AG09309 (cell line): ENCODE data around the gene GALNT4.

ENCODE experiments used
- DNase-seq: peaks from one replicate; pipeline ENCODE4 v3.0.0-alpha.2; 2010; ENCODE audit warnings: low read depth
- H3K4me3 ChIP-seq: 2 replicates; pipeline ENCODE4 v1.5.1; 2011; ENCODE audit warnings: mild to moderate bottlenecking, low read depth, low read length, moderate library complexity; ENCODE audit not compliant: control insufficient read depth
- TF ChIP-seq, protein P1 (sequence below): IDR thresholded peaks from 2 replicates; pipeline ENCODE4 v1.5.1; 2011; ENCODE audit warnings: mild to moderate bottlenecking, low read depth, low read length, inconsistent platforms; ENCODE audit not compliant: insufficient read depth, control insufficient read depth; ENCODE audit errors: missing control alignments

Gene GALNT4

DNA sequence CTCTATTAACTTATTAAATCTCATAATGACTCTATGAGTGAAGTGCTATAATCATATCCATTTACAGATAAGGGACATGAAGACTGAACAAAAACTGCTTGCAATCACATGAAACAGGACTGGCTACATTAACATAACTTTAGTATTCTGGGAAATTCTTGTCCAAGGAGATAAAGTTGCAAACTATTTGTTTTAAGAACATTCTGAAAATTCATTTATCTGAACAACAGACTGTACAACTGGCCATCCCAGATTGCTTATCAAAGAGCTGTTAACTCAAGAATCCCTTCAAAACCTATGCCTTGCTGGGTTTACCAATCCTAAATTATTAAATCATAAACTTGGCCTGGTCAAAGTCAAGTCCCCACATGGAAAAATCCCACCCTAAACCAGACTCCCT is 40.4 kb upstream of the GALNT4 start:
- no peak for DNase-seq
- TF ChIP-seq, protein P1, sequence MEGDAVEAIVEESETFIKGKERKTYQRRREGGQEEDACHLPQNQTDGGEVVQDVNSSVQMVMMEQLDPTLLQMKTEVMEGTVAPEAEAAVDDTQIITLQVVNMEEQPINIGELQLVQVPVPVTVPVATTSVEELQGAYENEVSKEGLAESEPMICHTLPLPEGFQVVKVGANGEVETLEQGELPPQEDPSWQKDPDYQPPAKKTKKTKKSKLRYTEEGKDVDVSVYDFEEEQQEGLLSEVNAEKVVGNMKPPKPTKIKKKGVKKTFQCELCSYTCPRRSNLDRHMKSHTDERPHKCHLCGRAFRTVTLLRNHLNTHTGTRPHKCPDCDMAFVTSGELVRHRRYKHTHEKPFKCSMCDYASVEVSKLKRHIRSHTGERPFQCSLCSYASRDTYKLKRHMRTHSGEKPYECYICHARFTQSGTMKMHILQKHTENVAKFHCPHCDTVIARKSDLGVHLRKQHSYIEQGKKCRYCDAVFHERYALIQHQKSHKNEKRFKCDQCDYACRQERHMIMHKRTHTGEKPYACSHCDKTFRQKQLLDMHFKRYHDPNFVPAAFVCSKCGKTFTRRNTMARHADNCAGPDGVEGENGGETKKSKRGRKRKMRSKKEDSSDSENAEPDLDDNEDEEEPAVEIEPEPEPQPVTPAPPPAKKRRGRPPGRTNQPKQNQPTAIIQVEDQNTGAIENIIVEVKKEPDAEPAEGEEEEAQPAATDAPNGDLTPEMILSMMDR, result no peak
- H3K4me3 ChIP-seq, result no peak overlapping the region

DNA sequence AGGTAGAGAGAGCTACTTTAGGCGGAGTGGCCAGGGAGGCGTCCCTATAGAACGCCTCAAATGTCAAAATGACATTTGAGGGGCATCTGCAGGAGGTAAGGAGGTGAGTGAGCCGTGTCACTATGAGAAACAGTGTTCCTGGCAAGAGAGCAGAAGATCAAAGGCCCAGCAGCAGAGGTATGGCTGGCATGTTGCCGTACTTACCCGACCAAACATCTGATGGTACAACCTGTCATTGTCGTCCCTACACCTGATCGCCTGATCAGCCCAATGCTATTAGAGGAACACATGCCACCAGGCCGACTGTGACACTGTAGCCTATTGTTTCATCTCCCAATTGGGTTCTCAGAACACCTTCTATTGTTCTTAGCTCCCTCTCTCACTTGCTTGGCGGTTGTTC is 35.2 kb upstream of the GALNT4 start:
- TF ChIP-seq, protein P1, result no peak
- H3K4me3 ChIP-seq, result no peak overlapping the region
- DNase-seq, result no peak

DNA sequence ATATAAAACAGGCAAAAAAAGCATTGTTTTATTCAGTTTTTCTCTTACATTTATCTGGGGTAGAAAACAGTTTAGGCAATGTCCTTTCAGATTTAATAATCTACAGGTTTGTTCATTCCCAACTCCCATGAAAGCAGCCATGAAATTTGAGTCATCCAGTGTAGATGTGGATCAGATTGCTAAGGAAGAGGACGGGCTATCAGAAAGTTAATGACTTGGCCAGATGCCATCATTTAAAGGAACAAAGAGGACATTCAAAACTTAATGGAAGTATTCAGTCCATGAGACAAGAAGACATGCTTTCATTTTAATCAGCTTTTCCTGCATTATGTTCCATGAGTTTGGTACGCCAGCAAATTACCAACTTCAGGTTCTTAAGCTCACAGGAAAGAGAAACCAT is 32.4 kb upstream of the GALNT4 start:
- no peak overlapping the region for H3K4me3 ChIP-seq
- DNase-seq, result no peak
- TF ChIP-seq, protein P1, result no peak

DNA sequence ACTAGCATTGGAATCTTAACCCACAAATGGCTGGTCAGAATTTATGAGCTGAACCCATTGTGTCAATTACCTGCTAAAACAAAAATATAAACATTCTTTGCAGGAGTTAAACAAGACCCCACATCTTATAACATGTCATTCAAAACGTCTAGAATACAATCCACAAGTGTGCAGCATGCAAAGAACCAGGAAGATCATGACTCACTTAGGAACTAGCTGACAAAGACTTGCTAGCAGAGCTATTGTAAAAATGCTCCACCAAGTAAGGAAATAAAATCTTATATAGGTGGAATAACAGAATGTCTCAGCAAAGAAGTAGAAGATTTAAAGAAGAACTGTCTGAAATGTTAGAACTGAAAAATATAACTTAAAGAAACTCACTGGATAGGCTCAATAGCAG is 27.8 kb upstream of the GALNT4 start:
- TF ChIP-seq, protein P1, result no peak
- H3K4me3 ChIP-seq, result no peak overlapping the region
- DNase-seq, result no peak

DNA sequence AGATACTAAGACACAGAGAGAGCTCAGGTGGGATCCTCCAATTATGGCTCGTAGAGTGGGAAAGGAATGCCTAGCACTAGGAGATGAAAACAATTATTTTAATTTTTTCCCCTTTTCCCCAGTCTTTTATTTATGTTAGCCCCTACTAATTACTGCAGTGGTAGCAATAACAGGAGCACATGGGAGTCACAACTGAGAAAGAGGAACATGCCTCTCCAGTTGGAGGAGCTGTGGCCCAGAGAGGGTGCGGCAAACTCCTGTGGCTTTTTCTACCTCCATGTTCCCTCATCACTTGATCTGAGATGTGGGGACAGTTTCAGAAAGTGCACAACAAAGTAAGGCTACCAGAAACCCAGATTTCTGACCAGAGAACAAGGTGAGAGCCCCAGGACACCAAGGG is 27.2 kb upstream of the GALNT4 start:
- H3K4me3 ChIP-seq, result no peak overlapping the region
- DNase-seq, result no peak
- TF ChIP-seq, protein P1, result no peak

DNA sequence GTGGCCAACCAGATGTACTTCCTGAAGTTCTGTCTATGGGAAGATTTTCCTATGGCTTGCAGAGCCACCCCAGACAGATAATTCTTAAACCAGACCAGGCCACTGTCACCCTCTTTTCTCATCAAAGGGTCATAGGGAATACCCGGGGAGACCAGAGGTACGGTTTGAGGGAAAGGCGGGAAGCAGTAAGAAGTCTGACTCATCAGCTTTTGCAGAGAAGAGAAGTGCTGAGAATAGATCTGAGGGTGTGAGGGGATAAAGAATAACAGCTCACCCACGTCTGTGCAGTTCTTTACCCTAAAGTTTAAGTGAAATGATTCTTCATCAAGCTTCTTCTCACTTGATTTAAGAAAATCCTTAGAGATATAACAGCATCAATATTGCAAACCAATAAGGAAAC is 22.5 kb upstream of the GALNT4 start:
- no peak overlapping the region for H3K4me3 ChIP-seq
- no peak for DNase-seq
- TF ChIP-seq, protein P1, result no peak

DNA sequence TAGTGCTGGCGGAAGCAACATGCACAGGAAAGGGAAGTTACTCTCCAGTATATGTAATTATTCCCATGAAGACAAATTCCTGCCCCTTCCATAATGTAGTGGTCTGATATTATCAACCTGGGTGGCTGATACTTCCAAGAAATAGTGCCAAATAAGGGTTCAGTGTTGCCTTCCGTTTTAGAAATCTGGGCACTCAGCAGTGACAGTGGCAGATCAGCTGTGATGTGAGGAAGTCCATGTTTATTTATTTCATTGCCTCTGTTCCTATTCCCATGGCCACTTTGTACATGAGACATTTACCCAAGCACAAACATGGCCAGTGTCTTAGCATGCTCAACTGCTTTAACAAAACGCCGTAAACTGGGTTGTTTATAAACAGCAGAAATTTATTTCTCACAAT is 21.6 kb upstream of the GALNT4 start:
- DNase-seq, result no peak
- TF ChIP-seq, protein P1, result no peak
- no peak overlapping the region for H3K4me3 ChIP-seq
